ENCODE data around the gene GATA2.

The GATA2 gene

GRCh38 chr3:128449111-128449638 lies 43.8 kb downstream of the GATA2 start:
- TF ChIP-seq CTCF (IDR thresholded peaks at IDR 0.05; ENCODE audit: extremely low read depth, insufficient read depth, missing control alignments) = no peak
- no peak for DNase-seq (ENCODE audit: low spot score)
- in situ Hi-C loops (cut with MboI; ENCODE audit: low pct_unique_long_range_greater_than_20kb, low sequenced_read_pairs, unreplicated experiment) = no loop called here

GRCh38 chr3:128448491-128448890 lies 44.5 kb downstream of the GATA2 start:
- TF ChIP-seq CTCF (IDR thresholded peaks at IDR 0.05; ENCODE audit: extremely low read depth, insufficient read depth, missing control alignments) = no peak
- in situ Hi-C loops (cut with MboI; ENCODE audit: low pct_unique_long_range_greater_than_20kb, low sequenced_read_pairs, unreplicated experiment) = no loop called here
- no peak for DNase-seq (ENCODE audit: low spot score)

GRCh38 chr3:128447561-128448013 lies 45.4 kb downstream of the GATA2 start:
- in situ Hi-C loops (cut with MboI; ENCODE audit: low pct_unique_long_range_greater_than_20kb, low sequenced_read_pairs, unreplicated experiment) = no loop called here
- peak; percentile 74 for DNase-seq (ENCODE audit: low spot score)
- TF ChIP-seq CTCF (IDR thresholded peaks at IDR 0.05; ENCODE audit: extremely low read depth, insufficient read depth, missing control alignments) = no peak

GRCh38 chr3:128446821-128447220 lies 46.2 kb downstream of the GATA2 start:
- TF ChIP-seq CTCF (IDR thresholded peaks at IDR 0.05; ENCODE audit: extremely low read depth, insufficient read depth, missing control alignments) = no peak
- no peak for DNase-seq (ENCODE audit: low spot score)
- in situ Hi-C loops (cut with MboI; ENCODE audit: low pct_unique_long_range_greater_than_20kb, low sequenced_read_pairs, unreplicated experiment) = no loop called here

- no peak for TF ChIP-seq CTCF (IDR thresholded peaks at IDR 0.05; ENCODE audit: extremely low read depth, insufficient read depth, missing control alignments)
- in situ Hi-C loops (cut with MboI; ENCODE audit: low pct_unique_long_range_greater_than_20kb, low sequenced_read_pairs, unreplicated experiment) = no loop called here
- no peak for DNase-seq (ENCODE audit: low spot score)
These were observed 47.6 kb downstream of the GATA2 start for GRCh38 chr3:128445357-128445756.

GRCh38 chr3:128443771-128444170 lies 49.2 kb downstream of the GATA2 start:
- no peak for TF ChIP-seq CTCF (IDR thresholded peaks at IDR 0.05; ENCODE audit: extremely low read depth, insufficient read depth, missing control alignments)
- no peak for DNase-seq (ENCODE audit: low spot score)
- in situ Hi-C loops (cut with MboI; ENCODE audit: low pct_unique_long_range_greater_than_20kb, low sequenced_read_pairs, unreplicated experiment) = no loop called here

GRCh38 chr3:128442949-128443348 lies 50.1 kb downstream of the GATA2 start:
- no peak for TF ChIP-seq CTCF (IDR thresholded peaks at IDR 0.05; ENCODE audit: extremely low read depth, insufficient read depth, missing control alignments)
- DNase-seq (ENCODE audit: low spot score) = no peak
- in situ Hi-C loops (cut with MboI; ENCODE audit: low pct_unique_long_range_greater_than_20kb, low sequenced_read_pairs, unreplicated experiment) = no loop called here

All from GM13977 (cell line).